OCI-LY7 (cell line): ENCODE results near the gene ADARB2. TPM values are rescaled to one million over a fixed set of nuclear protein-coding genes. Genes with fewer than 3 reads are reported as not detected.

Source experiments
- BruUV-seq: library from RNA; stranded (reverse); fragments of 400-500 nt; replicated peaks from 2 replicates; lab custom pipeline; 2021; lab: Mats Ljungman, UMichigan
- CTCF ChIA-PET: fragments of 300-600 bp; sonication (Branson Sonifier 250); formaldehyde crosslinking; loops from one replicate; lab custom pipeline; 2022; ENCODE audit warnings: antibody characterized with exemption; ENCODE audit not compliant: unreplicated experiment; lab: Charles Lee
- POLR2A ChIA-PET: fragments of 300-600 bp; sonication (Branson Sonifier 250); formaldehyde crosslinking; loops from one replicate; lab custom pipeline; 2022; ENCODE audit warnings: antibody characterized with exemption; lab: Charles Lee
- DNase-seq: peaks from one replicate; pipeline ENCODE4 v3.0.0-alpha.2; 2015; ENCODE audit warnings: low spot score
- H2AFZ ChIP-seq: fragments of 200-600 bp; sonication (generic), shearing (Covaris generic); 2 replicates; pipeline ENCODE4 v1.6.1; 2014; ENCODE audit warnings: mild to moderate bottlenecking, antibody characterized with exemption, low read length, moderate library complexity
- H3K27ac ChIP-seq: fragments of 200-600 bp; sonication (generic); 2 replicates; pipeline ENCODE4 v1.5.1; 2014; ENCODE audit warnings: mixed run types, low read depth, mild to moderate bottlenecking, moderate library complexity, low read length, inconsistent platforms; ENCODE audit not compliant: poor library complexity, severe bottlenecking
- H3K36me3 ChIP-seq: fragments of 200-600 bp; sonication (generic); 2 replicates; pipeline ENCODE4 v1.6.1; 2014; ENCODE audit warnings: mild to moderate bottlenecking, antibody characterized with exemption, low read length, moderate library complexity, mixed read lengths; ENCODE audit not compliant: insufficient read depth
- H3K4me1 ChIP-seq: fragments of 200-600 bp; sonication (generic); 2 replicates; pipeline ENCODE4 v1.5.1; 2014; ENCODE audit warnings: mild to moderate bottlenecking, low read length; ENCODE audit not compliant: insufficient read depth, poor library complexity, severe bottlenecking
- H3K4me2 ChIP-seq: fragments of 200-600 bp; sonication (generic); 2 replicates; pipeline ENCODE4 v1.6.1; 2014; ENCODE audit warnings: mild to moderate bottlenecking, low read length
- H3K4me3 ChIP-seq: fragments of 200-600 bp; sonication (generic); 2 replicates; pipeline ENCODE4 v1.5.1; 2014; ENCODE audit warnings: mild to moderate bottlenecking, low read depth, low read length; ENCODE audit not compliant: poor library complexity, severe bottlenecking
- H3K79me2 ChIP-seq: fragments of 200-600 bp; sonication (generic); 2 replicates; pipeline ENCODE4 v1.6.1; 2016; ENCODE audit warnings: low read depth, mild to moderate bottlenecking, low read length, moderate library complexity, mixed read lengths; ENCODE audit not compliant: insufficient read depth
- H3K9me2 ChIP-seq: fragments of 200-600 bp; sonication (generic); 2 replicates; pipeline ENCODE4 v1.6.1; 2016; ENCODE audit warnings: mild to moderate bottlenecking, low read length, mixed read lengths; ENCODE audit not compliant: insufficient read depth
- H3K9me3 ChIP-seq: fragments of 200-600 bp; sonication (generic); 2 replicates; pipeline ENCODE4 v1.6.1; 2014; ENCODE audit warnings: mild to moderate bottlenecking, mixed run types, low read length, mixed read lengths
- H4K20me1 ChIP-seq: fragments of 200-600 bp; sonication (generic); 2 replicates; pipeline ENCODE4 v1.6.1; 2014; ENCODE audit warnings: mild to moderate bottlenecking, antibody characterized with exemption, low read length, moderate library complexity, mixed read lengths; ENCODE audit not compliant: insufficient read depth
- EZH2phosphoT487 ChIP-seq: fragments of 200-600 bp; sonication (generic); IDR thresholded peaks from 2 replicates; pipeline ENCODE4 v1.6.1; 2018; ENCODE audit warnings: low read depth, borderline replicate concordance, mild to moderate bottlenecking, mixed run types, antibody characterized with exemption, low read length, moderate library complexity, mixed read lengths
- intact Hi-C: fragments of 100-400 bp; cut with micrococcal nuclease; formaldehyde crosslinking; loops from one replicate; pipeline ENCODE4 v1.10.0; 2022; ENCODE audit not compliant: unreplicated experiment
- total RNA-seq, 2 experiments: library from RNA; depleted of rRNA in 1 of 2; stranded (reverse); fragments of >200 nt in 1 of 2; shearing (Covaris generic) in 1 of 2; gene quantifications; 2 replicates each; pipeline ENCODE4 v1.2.3, GENCODE V29; 2014 to 2022
- TF ChIP-seq, protein P1 (sequence below): fragments of 200-600 bp; sonication (generic); conservative IDR thresholded peaks from 2 replicates; pipeline ENCODE4 v1.5.1; 2014; ENCODE audit warnings: mild to moderate bottlenecking, antibody characterized with exemption, low read length, moderate library complexity, mixed read lengths

Gene ADARB2
- total RNA-seq, 2 experiments from 2014 or later = 0.03 TPM; not detected in 1

DNA sequence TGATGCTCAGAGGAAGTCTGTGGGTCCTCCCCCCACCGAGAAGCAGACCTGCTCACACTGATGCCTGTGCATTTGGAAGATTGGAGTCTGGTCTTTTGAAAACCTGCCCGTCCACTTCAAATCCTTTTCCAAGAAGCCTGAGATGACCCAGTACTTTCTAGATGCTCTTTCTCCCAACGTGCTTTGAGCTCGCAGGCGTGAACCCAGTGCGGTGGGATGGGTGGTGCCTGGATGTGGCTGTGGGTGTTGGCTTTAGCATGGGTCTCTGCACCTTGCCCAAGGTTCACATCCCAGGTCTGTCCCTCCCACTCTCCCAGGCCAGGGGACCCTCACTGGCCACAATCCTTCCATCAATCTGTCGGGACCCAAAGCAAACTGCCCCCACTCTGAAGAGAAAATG is 170.2 kb downstream of the ADARB2 start:
- intact Hi-C loops = no loop called here
- Histone ChIP-seq H3K27ac (no peak overlapping the region), H3K79me2 (no peaks in the 10 kb centered on the region), H3K9me3 (no peaks in the 10 kb centered on the region), H3K9me2 (no peaks in the 10 kb centered on the region), H3K36me3 (no peaks in the 10 kb centered on the region), H2AFZ (no peak overlapping the region), H3K4me1 (no peaks in the 10 kb centered on the region), H4K20me1 (no peaks in the 10 kb centered on the region; the same call in 1 of the 2 replicates), H3K4me2 (no peak overlapping the region), H3K4me3 (no peak overlapping the region)
- BruUV-seq = no TSS peak
- ChIA-PET CTCF (no interaction called here), POLR2A (no interaction called here)
- TF ChIP-seq, protein P1, sequence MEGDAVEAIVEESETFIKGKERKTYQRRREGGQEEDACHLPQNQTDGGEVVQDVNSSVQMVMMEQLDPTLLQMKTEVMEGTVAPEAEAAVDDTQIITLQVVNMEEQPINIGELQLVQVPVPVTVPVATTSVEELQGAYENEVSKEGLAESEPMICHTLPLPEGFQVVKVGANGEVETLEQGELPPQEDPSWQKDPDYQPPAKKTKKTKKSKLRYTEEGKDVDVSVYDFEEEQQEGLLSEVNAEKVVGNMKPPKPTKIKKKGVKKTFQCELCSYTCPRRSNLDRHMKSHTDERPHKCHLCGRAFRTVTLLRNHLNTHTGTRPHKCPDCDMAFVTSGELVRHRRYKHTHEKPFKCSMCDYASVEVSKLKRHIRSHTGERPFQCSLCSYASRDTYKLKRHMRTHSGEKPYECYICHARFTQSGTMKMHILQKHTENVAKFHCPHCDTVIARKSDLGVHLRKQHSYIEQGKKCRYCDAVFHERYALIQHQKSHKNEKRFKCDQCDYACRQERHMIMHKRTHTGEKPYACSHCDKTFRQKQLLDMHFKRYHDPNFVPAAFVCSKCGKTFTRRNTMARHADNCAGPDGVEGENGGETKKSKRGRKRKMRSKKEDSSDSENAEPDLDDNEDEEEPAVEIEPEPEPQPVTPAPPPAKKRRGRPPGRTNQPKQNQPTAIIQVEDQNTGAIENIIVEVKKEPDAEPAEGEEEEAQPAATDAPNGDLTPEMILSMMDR = no peak
- no peak for TF ChIP-seq EZH2phosphoT487
- no peak for DNase-seq

DNA sequence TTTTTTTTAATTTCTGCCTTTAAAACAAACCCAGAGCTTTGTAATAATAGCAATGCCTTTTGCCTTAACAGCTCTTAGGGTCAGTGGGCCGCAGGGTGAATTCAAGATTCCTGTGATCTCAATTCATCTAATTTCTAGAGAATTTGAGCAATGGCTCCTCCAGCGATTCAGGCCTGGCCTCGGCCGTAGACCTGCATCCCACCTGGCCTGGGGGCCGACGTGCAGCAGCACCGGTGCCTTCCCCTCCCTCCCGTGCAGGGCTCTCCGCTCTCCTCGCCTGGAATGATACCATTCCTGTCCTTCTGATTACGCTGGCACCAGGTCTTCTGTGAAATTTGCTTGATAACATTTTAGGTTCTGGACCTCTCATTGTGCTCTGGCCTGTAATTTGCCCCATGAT is 172.5 kb downstream of the ADARB2 start:
- no peak for DNase-seq
- H3K9me2 ChIP-seq = no peaks in the 10 kb centered on the region
- no peaks in the 10 kb centered on the region for H3K9me3 ChIP-seq
- no TSS peak for BruUV-seq
- POLR2A ChIA-PET = no interaction called here
- intact Hi-C loops = no loop called here
- H3K79me2 ChIP-seq = no peaks in the 10 kb centered on the region
- no peak for TF ChIP-seq EZH2phosphoT487
- TF ChIP-seq, protein P1 = no peak
- H4K20me1 ChIP-seq = no peaks in the 10 kb centered on the region
- no peak overlapping the region for H3K4me3 ChIP-seq
- H3K4me1 ChIP-seq = no peaks in the 10 kb centered on the region
- no peak overlapping the region for H3K4me2 ChIP-seq
- H3K36me3 ChIP-seq = no peaks in the 10 kb centered on the region
- H3K27ac ChIP-seq = no peak overlapping the region
- no peak overlapping the region for H2AFZ ChIP-seq
- CTCF ChIA-PET = no interaction called here

DNA sequence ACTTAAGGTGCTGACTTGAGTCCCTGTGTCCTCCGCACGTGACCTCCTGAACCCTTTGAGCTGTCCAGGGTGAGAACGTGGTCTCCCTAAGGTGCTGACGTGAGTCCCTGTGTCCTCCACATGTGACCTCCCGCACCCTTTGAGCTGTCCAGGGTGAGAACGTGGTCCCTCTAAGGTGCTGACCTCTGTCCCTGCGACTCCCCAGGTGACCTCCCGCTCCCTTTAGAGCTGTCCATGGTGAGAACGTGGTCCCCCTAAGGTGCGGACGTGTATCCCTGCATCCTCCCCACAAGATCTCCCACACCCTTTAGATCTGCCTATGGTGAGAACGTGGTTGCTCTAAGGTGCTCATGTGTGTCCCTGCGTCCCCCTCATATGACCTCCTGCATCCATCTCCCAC is 174.3 kb downstream of the ADARB2 start:
- intact Hi-C loops = no loop called here
- ChIA-PET CTCF (no interaction called here), POLR2A (no interaction called here)
- no peak overlapping the region for H3K27ac ChIP-seq
- no TSS peak for BruUV-seq
- no peak overlapping the region for H3K4me3 ChIP-seq
- no peaks in the 10 kb centered on the region for H3K79me2 ChIP-seq
- TF ChIP-seq, protein P1 = no peak
- no peak for TF ChIP-seq EZH2phosphoT487
- H3K36me3 ChIP-seq = no peaks in the 10 kb centered on the region
- H3K4me1 ChIP-seq = no peaks in the 10 kb centered on the region
- no peak overlapping the region for H2AFZ ChIP-seq
- H4K20me1 ChIP-seq = no peaks in the 10 kb centered on the region; the same call in 1 of the 2 replicates
- no peaks in the 10 kb centered on the region for H3K9me2 ChIP-seq
- no peaks in the 10 kb centered on the region for H3K9me3 ChIP-seq
- DNase-seq = no peak
- H3K4me2 ChIP-seq = no peak overlapping the region
